Body of pancreas (tissue), 4 donors: ENCODE measurements around the gene DNAH1.

Experiments used
- CTCF ChIP-seq, 7 experiments: fragments of 450-650 bp in 4 of 7; fragments of 200-600 bp in 3 of 7; sonication (generic) in 3 of 7; IDR thresholded peaks; one replicate each; pipeline ENCODE4 v1.5.1; 2016 to 2019; ENCODE audit warnings: antibody characterized with exemption in 7 of 7
- POLR2A ChIP-seq, 3 donors: fragments of 450-650 bp; IDR thresholded peaks; one replicate each; pipeline ENCODE4 v1.6.1; 2016; ENCODE audit warnings: antibody characterized with exemption in 3 of 3, mild to moderate bottlenecking in 2 of 3

- TF ChIP-seq CTCF (IDR thresholded peaks at IDR 0.05), result no peak
- no peak for TF ChIP-seq POLR2A (IDR thresholded peaks at IDR 0.05)
These were observed at the start of gene DNAH1 for GRCh38 chr3:52315977-52316764.
